ENCODE results near the gene C1QTNF8.

C1QTNF8 gene

GRCh38 chr16:1107731-1108130 is 11.7 kb upstream of the C1QTNF8 start:
- no peak for DNase-seq

- DNase-seq: no peak
Measured at GRCh38 chr16:1107141-1107540, 11.1 kb upstream of the C1QTNF8 start.

GRCh38 chr16:1106659-1107058 is 10.6 kb upstream of the C1QTNF8 start:
- DNase-seq: no peak

- peak; percentile 40 for DNase-seq
Measured at GRCh38 chr16:1105888-1106620, 10.0 kb upstream of the C1QTNF8 start.

- DNase-seq: no peak
Measured at GRCh38 chr16:1103636-1103980, 7.6 kb upstream of the C1QTNF8 start.

- DNase-seq: no peak
Measured at GRCh38 chr16:1102921-1103635, 7.0 kb upstream of the C1QTNF8 start.

- DNase-seq: no peak
Measured at GRCh38 chr16:1102333-1102700, 6.3 kb upstream of the C1QTNF8 start.

- no peak for DNase-seq
Measured at GRCh38 chr16:1101573-1102332, 5.7 kb upstream of the C1QTNF8 start.

GRCh38 chr16:1101133-1101532 is 5.1 kb upstream of the C1QTNF8 start:
- DNase-seq: no peak

- no peak for DNase-seq
Measured at GRCh38 chr16:1100084-1100800, 4.2 kb upstream of the C1QTNF8 start.

GRCh38 chr16:1099189-1100083 is 3.4 kb upstream of the C1QTNF8 start:
- no peak for DNase-seq

GRCh38 chr16:1098266-1098991 is 2.4 kb upstream of the C1QTNF8 start:
- DNase-seq: no peak

- no peak for DNase-seq
Measured at GRCh38 chr16:1097800-1098199, 1.8 kb upstream of the C1QTNF8 start.

- DNase-seq: no peak
Measured at GRCh38 chr16:1097156-1097555, 1.1 kb upstream of the C1QTNF8 start.

GRCh38 chr16:1095450-1096168 is 435 bp downstream of the C1QTNF8 start:
- DNase-seq: no peak

GRCh38 chr16:1094601-1095449 is 1.2 kb downstream of the C1QTNF8 start:
- DNase-seq: no peak

- DNase-seq: no peak
Measured at GRCh38 chr16:1094124-1094479, 1.9 kb downstream of the C1QTNF8 start.

GRCh38 chr16:1093284-1094123 is 2.5 kb downstream of the C1QTNF8 start:
- DNase-seq: no peak
